ENCODE data around the gene FBXO3. TPM values are rescaled to one million over a fixed set of nuclear protein-coding genes. Genes with fewer than 3 reads are reported as not detected.
"Not testable (repeated sequence)": the region's sequence is repeated elsewhere in the genome, so short reads cannot be mapped to it uniquely, and the experiment has no call there.

FBXO3 gene
- total RNA-seq (2014; rRNA removed; shearing (Covaris generic)), result 28.4 TPM in 2 replicates
- 10.4 and 12.5 TPM in 2 replicates for polyA plus RNA-seq (2016; fragmentation: Nextera tagmentation; extraction: Ambion mirVana)
- long read RNA-seq, transcript FBXO3-201 (11 exons, 2,397 nt), result major isoform, 5 of 10 reads
- long read RNA-seq, partial matches to known transcripts, result 0 of 10 reads
- long read RNA-seq, other reads (novel, unspliced or antisense), result 1 of 10 reads

GRCh38 chr11:33773987-33774735 is at the start of gene FBXO3:
TSS of gene FBXO3 (minus strand) at chr11:33774520. CDS start at chr11:33774497, 23 bp downstream.
- Mint-ChIP-seq H3K27ac (no peak within 1 kb of the TSS; the same call in 1 of the 2 replicates), H3K9me3 (no peaks in the 10 kb centered on the region), H3K4me3 (peak within 1 kb of the TSS; percentile 85), H3K27me3 (ENCODE audit: insufficient read depth, low read depth, poor library complexity) (peaks cover 24% of the 10 kb centered on the region), H3K4me1 (peaks cover 38% of the 10 kb centered on the region), H3K36me3 (ENCODE audit: low read depth) (no peaks in the 10 kb centered on the region)
- TF ChIP-seq CTCF (conservative IDR thresholded peaks at IDR 0.05; ENCODE audit: low read depth in 2 of 2), result no peak
- no peak for TF ChIP-seq ZNF331 (CRISPR knock-in tag; IDR thresholded peaks at IDR 0.05; ENCODE audit: low read depth)
- TF ChIP-seq EZH2phosphoT487 (IDR thresholded peaks at IDR 0.05; ENCODE audit: unreplicated experiment), result no peak
- no peak for TF ChIP-seq EZH2 (IDR thresholded peaks at IDR 0.05; ENCODE audit: low read depth, unreplicated experiment)
- TF ChIP-seq ZNF462 (CRISPR knock-in tag; IDR thresholded peaks at IDR 0.05), result no peak
- TF ChIP-seq CREB1 (CRISPR knock-in tag; IDR thresholded peaks at IDR 0.05; ENCODE audit: low read depth), result no peak
- no peak for TF ChIP-seq STAT1 (IDR thresholded peaks at IDR 0.05; ENCODE audit: unreplicated experiment)
- peak; percentile 67 for TF ChIP-seq POLR2AphosphoS5 (IDR thresholded peaks at IDR 0.05; ENCODE audit: low read depth)
- ATAC-seq (peak; percentile 87), DNase-seq (ENCODE audit: low spot score) (peak; percentile 97)
- H3K79me2 ChIP-seq (replicated peaks; ENCODE audit: insufficient read depth), result peaks cover 20% of the 10 kb centered on the region
- no peak within 1 kb of the TSS for H3K27ac ChIP-seq (ENCODE audit: low read depth)
- peak within 1 kb of the TSS; percentile 97 for H3K4me3 ChIP-seq
- H2AFZ ChIP-seq, result peak within 1 kb of the TSS; percentile 100
- peaks cover 20% of the 10 kb centered on the region for H4K20me1 ChIP-seq (replicated peaks; ENCODE audit: insufficient read depth)
- no peaks in the 10 kb centered on the region for H3F3A ChIP-seq (replicated peaks; ENCODE audit: low read depth)
- peaks cover 36% of the 10 kb centered on the region for H3K4me1 ChIP-seq (ENCODE audit: insufficient read depth)
- peak within 1 kb of the TSS; percentile 99 for H3K4me2 ChIP-seq
- H3K36me3 ChIP-seq (ENCODE audit: insufficient read depth), result no peaks in the 10 kb centered on the region
- no peaks in the 10 kb centered on the region for H3K9me2 ChIP-seq (ENCODE audit: insufficient read depth)
- H3K27me3 ChIP-seq (ENCODE audit: insufficient read depth), result peaks cover 29% of the 10 kb centered on the region

- not testable (repeated sequence) for H3K27ac Mint-ChIP-seq; H3K27ac ChIP-seq (ENCODE audit: low read depth); H3K36me3 ChIP-seq (ENCODE audit: insufficient read depth); H3F3A ChIP-seq (replicated peaks; ENCODE audit: low read depth); H3K36me3 Mint-ChIP-seq (ENCODE audit: low read depth); H3K4me2 ChIP-seq; ATAC-seq; H3K79me2 ChIP-seq (replicated peaks; ENCODE audit: insufficient read depth); H3K4me1 Mint-ChIP-seq; DNase-seq (ENCODE audit: low spot score); H3K27me3 Mint-ChIP-seq (ENCODE audit: insufficient read depth, low read depth, poor library complexity); H3K4me3 ChIP-seq; H3K9me3 Mint-ChIP-seq; H3K9me2 ChIP-seq (ENCODE audit: insufficient read depth); H4K20me1 ChIP-seq (replicated peaks; ENCODE audit: insufficient read depth); H2AFZ ChIP-seq; H3K4me1 ChIP-seq (ENCODE audit: insufficient read depth); H3K4me3 Mint-ChIP-seq
- H3K27me3 ChIP-seq (ENCODE audit: insufficient read depth), result peaks cover 16% of the 10 kb centered on the region
These were observed 48.7 kb upstream of the FBXO3 start for GRCh38 chr11:33822981-33823380.
